A172 (cell line): ENCODE results near the gene MLH1. TPM values are rescaled to one million over a fixed set of nuclear protein-coding genes. Genes with fewer than 3 reads are reported as not detected.
"Not testable (repeated sequence)": the region's sequence is repeated elsewhere in the genome, so short reads cannot be mapped to it uniquely, and the experiment has no call there.

Source experiments
- DNase-seq: peaks from one replicate; pipeline ENCODE4 v3.0.0-alpha.2; 2015; ENCODE audit warnings: low spot score
- total RNA-seq: library from RNA; depleted of rRNA; stranded (reverse); fragments of >200 nt; shearing (Covaris generic); gene quantifications from 2 replicates; pipeline ENCODE4 v1.2.3, GENCODE V29; 2014; rRNA removed

Gene MLH1
- 82.6 and 111 TPM in 2 replicates for total RNA-seq

- DNase-seq, result peak; percentile 100
Measured at GRCh38 chr3:36993326-36994283, at the start of gene MLH1. TSS of gene MLH1 (plus strand) at chr3:36993518. CDS start at chr3:36993548, 30 bp downstream.

- no peak for DNase-seq
Measured at GRCh38 chr3:36943601-36944000, 49.7 kb upstream of the MLH1 start.

GRCh38 chr3:36944012-36944640 is 49.2 kb upstream of the MLH1 start:
- DNase-seq, result no peak

- no peak for DNase-seq
Measured at GRCh38 chr3:36944641-36945270, 48.6 kb upstream of the MLH1 start, which contains the start of gene TRANK1. TSS of gene TRANK1 (minus strand) at chr3:36945054. CDS start at chr3:36944809, 245 bp downstream.

GRCh38 chr3:36945333-36945980 is 47.9 kb upstream of the MLH1 start:
- DNase-seq, result no peak

- DNase-seq, result not testable (repeated sequence)
Measured at GRCh38 chr3:36947814-36948213, 45.5 kb upstream of the MLH1 start.

GRCh38 chr3:36954452-36955134 is 38.7 kb upstream of the MLH1 start:
- DNase-seq, result no peak

GRCh38 chr3:36956155-36956554 is 37.2 kb upstream of the MLH1 start:
- no peak for DNase-seq

- DNase-seq, result no peak
Measured at GRCh38 chr3:36957063-36957462, 36.3 kb upstream of the MLH1 start.

GRCh38 chr3:36957862-36958686 is 35.2 kb upstream of the MLH1 start:
- DNase-seq, result peak; percentile 76

- DNase-seq, result no peak
Measured at GRCh38 chr3:36959821-36960220, 33.5 kb upstream of the MLH1 start.

GRCh38 chr3:36960502-36960901 is 32.8 kb upstream of the MLH1 start:
- DNase-seq, result no peak

GRCh38 chr3:36963008-36963407 is 30.3 kb upstream of the MLH1 start:
- DNase-seq, result not testable (repeated sequence)

GRCh38 chr3:36964331-36964730 is 29.0 kb upstream of the MLH1 start:
- DNase-seq, result no peak

- no peak for DNase-seq
Measured at GRCh38 chr3:36964817-36965216, 28.5 kb upstream of the MLH1 start.

GRCh38 chr3:36965440-36965839 is 27.9 kb upstream of the MLH1 start:
- no peak for DNase-seq

GRCh38 chr3:36969085-36969484 is 24.2 kb upstream of the MLH1 start:
- DNase-seq, result no peak

- peak; percentile 81 for DNase-seq
Measured at GRCh38 chr3:36969540-36970432, 23.5 kb upstream of the MLH1 start.

- DNase-seq, result no peak
Measured at GRCh38 chr3:36972163-36972562, 21.2 kb upstream of the MLH1 start.
